NCI-H1417 treated with DMSO at 0.1 percent for 48 hours (cell line): ENCODE measurements around the gene TSPAN33.
"Not testable (repeated sequence)": the region's sequence is repeated elsewhere in the genome, so short reads cannot be mapped to it uniquely, and the experiment has no call there.

Source experiments
- DNase-seq: peaks from one replicate; lab custom pipeline; 2025; lab: John Stamatoyannopoulos, UW

Gene TSPAN33

GRCh38 chr7:129209067-129209926, 64.8 kb downstream of the TSPAN33 start:
- DNase-seq: no peak

GRCh38 chr7:129210256-129210988, 65.9 kb downstream of the TSPAN33 start:
- DNase-seq: no peak

GRCh38 chr7:129210989-129211312, 66.4 kb downstream of the TSPAN33 start:
- no peak for DNase-seq

- no peak for DNase-seq
Measured at GRCh38 chr7:129212126-129212525, 67.6 kb downstream of the TSPAN33 start.

- DNase-seq: no peak
Measured at GRCh38 chr7:129212596-129212995, 68.1 kb downstream of the TSPAN33 start.

GRCh38 chr7:129213828-129214227, 69.3 kb downstream of the TSPAN33 start:
- DNase-seq: no peak

- DNase-seq: not testable (repeated sequence)
Measured at GRCh38 chr7:129215691-129216090, 71.2 kb downstream of the TSPAN33 start.

- not testable (repeated sequence) for DNase-seq
Measured at GRCh38 chr7:129216101-129216715, 71.7 kb downstream of the TSPAN33 start.

- not testable (repeated sequence) for DNase-seq
Measured at GRCh38 chr7:129216821-129217416, 72.4 kb downstream of the TSPAN33 start.

- peak; percentile 69 for DNase-seq
Measured at GRCh38 chr7:129218514-129219062, 74.1 kb downstream of the TSPAN33 start.

- not testable (repeated sequence) for DNase-seq
Measured at GRCh38 chr7:129219166-129219565, 74.7 kb downstream of the TSPAN33 start.
